HG03064 (cell line): ENCODE results near the gene NUCB1.
A peak's percentile ranks its signal among the peaks of the same experiment; 100 is the strongest.

ENCODE experiments used
- ATAC-seq: cut with Tn5 transposase; IDR thresholded peaks from one replicate; pipeline ENCODE4 v1.9.1; 2021; ENCODE audit warnings: low read depth; ENCODE audit not compliant: unreplicated experiment

Gene NUCB1

GRCh38 chr19:48958006-48958405, 57.9 kb downstream of the NUCB1 start:
- ATAC-seq: no peak

GRCh38 chr19:48959341-48960239, 59.5 kb downstream of the NUCB1 start:
- no peak for ATAC-seq

- ATAC-seq: no peak
Measured at GRCh38 chr19:48961051-48961649, 61.0 kb downstream of the NUCB1 start.

DNA sequence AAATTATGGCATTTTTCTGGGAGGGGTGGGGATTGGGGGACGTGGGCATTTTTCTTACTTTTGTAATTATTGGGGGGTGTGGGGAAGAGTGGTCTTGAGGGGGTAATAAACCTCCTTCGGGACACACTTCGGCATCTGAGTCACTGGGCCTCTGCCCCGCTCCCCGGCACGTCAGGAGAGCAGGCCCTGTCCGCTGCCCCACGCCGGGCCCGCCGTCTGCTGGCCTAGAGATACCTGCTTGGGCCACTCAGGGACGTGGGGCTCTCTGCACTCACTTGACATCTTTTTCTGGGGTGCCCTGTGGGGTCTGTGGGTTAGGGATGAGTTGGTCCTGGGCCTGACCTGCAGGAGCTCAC, 61.5 kb downstream of the NUCB1 start:
- ATAC-seq: no peak

- ATAC-seq: peak; percentile 44
Measured at GRCh38 chr19:48962029-48962848, 62.1 kb downstream of the NUCB1 start.

GRCh38 chr19:48962849-48963165, 62.7 kb downstream of the NUCB1 start:
- ATAC-seq: no peak

GRCh38 chr19:48963371-48964204, 63.5 kb downstream of the NUCB1 start:
- ATAC-seq: no peak

DNA sequence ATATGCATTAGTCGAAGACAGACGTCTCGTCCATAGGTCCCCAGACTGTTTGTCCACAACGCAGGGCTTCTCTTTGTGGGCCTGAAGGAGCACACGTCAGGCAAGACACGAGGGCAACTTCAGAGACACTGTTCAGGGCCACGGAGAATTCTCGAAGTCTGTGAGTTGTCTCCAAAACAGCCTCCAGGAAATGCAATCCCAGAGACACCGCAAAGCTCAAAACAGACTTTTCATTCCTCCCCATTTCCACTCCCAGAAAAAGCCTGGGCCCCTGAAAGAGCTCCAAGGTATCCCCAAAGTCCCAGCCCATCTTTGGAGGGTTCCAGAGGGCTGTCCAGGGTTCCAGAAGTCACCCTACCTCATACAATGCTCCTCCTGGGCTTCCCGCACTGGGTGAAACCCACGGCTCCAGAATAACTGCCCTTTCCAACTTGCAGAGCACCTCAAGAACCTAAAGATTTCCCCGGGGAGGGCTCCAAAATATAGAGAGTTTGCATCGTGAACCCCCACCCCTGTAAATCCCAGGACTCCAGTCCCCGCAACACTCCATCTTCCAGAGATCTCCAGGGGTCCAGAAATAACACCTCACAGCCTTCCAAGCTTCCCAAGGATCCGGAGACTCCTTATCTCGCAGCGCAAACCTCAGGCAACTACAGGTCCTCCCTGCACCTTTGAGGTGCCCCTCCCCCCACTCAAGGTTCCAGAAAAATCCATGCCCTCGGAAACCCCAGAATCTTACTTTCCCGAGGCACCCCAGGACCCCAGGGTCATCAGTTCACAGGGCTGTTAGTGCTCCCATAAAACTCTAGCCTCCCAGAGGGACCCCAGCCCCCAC, 64.3 kb downstream of the NUCB1 start:
- no peak for ATAC-seq

GRCh38 chr19:48965040-48965805, 65.1 kb downstream of the NUCB1 start, which contains the start of gene FTL:
FTL (plus strand) TSS chr19:48965309; CDS start chr19:48965508, 199 bp downstream.
- ATAC-seq: peak; percentile 31

DNA sequence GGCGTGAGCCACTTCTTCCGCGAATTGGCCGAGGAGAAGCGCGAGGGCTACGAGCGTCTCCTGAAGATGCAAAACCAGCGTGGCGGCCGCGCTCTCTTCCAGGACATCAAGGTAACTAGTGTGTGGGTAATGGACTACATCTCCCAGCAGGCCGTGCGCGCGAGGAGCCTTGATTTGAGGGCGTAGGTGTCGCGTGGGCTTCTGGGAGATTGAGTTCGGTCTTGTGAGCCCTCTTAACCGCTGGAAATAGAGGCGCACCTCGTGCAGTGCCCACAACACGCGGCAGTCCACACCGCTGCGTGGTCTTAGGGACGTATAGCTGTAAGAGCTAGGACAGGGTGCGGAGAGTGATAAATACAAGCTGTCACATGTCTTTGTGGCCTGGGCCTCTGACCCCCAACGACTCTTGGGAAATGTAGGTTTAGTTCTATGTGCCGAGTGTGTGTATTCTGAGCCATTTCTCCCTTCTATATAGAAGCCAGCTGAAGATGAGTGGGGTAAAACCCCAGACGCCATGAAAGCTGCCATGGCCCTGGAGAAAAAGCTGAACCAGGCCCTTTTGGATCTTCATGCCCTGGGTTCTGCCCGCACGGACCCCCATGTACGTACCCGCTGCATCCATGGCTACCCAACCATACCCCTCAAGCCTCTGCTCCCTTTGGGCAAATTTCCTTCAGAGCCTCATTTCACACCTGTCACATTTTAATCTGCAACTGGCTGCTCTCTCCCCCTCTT, 65.9 kb downstream of the NUCB1 start:
- ATAC-seq: no peak

DNA sequence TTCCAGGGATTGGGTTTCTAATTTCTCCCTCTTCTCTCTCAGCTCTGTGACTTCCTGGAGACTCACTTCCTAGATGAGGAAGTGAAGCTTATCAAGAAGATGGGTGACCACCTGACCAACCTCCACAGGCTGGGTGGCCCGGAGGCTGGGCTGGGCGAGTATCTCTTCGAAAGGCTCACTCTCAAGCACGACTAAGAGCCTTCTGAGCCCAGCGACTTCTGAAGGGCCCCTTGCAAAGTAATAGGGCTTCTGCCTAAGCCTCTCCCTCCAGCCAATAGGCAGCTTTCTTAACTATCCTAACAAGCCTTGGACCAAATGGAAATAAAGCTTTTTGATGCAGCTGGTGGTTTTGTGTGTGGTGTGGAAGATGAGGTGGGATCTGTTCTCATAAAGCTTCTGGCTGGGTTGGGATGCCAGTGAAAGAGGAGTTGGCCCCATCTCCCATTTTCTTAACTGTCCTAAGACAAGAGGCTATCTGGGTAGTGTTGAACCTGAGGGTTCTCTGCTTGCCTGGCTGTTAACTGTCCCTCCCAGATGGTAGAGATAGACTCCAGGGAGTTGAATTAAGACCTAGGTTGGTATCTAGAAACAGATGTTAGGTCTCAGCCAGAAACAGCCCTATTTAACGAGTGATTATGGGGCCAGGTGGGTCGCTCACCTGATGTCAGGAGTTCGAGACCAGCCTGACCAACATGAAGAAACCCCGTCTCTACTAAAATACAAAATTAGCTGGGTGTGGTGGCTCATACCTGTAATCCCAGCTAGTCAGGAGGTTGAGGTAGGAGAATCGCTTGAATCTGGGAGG, 66.6 kb downstream of the NUCB1 start:
- no peak for ATAC-seq

DNA sequence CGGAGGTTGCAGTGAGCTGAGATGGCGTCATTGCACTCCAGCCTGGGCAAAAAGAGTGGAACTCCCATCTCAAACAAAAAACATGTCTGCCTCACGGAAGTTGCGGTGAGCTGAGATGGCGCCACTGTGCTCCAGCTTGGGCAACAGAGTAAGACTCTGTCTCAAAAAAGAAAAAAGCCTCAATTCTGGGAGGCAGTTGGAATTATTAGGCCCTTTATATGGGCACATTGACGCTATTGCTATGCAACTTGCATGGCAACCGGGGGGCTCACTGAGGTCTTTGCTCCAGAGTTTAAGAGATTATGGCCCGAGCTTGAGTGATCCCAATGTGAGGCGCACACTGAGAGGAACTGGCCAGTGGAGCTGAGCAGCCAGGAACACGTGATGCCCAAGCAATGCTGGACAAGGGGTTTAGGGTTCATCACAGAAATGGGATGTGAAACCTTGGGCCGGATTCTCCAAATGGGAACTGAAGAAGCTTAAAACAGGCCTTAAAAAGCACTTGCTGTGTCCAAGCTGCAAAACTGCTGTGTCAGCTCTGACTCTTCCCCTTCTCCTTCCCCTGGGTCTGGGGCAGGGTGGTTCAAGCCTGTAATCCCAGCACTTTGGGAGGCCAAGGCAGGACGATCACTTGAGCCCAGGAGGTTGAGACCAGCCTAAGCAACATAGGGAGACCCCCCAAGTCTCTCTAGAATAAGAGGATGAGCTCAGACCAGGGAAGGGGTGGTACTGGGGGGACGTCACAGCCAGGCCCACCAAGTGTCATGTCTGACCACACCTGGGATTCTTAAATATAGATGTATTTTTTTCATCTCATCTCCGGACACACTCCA, 67.5 kb downstream of the NUCB1 start:
- no peak for ATAC-seq

GRCh38 chr19:48968179-48968661, 68.1 kb downstream of the NUCB1 start:
- ATAC-seq: no peak

- no peak for ATAC-seq
Measured at GRCh38 chr19:48968813-48969218, 68.7 kb downstream of the NUCB1 start.

DNA sequence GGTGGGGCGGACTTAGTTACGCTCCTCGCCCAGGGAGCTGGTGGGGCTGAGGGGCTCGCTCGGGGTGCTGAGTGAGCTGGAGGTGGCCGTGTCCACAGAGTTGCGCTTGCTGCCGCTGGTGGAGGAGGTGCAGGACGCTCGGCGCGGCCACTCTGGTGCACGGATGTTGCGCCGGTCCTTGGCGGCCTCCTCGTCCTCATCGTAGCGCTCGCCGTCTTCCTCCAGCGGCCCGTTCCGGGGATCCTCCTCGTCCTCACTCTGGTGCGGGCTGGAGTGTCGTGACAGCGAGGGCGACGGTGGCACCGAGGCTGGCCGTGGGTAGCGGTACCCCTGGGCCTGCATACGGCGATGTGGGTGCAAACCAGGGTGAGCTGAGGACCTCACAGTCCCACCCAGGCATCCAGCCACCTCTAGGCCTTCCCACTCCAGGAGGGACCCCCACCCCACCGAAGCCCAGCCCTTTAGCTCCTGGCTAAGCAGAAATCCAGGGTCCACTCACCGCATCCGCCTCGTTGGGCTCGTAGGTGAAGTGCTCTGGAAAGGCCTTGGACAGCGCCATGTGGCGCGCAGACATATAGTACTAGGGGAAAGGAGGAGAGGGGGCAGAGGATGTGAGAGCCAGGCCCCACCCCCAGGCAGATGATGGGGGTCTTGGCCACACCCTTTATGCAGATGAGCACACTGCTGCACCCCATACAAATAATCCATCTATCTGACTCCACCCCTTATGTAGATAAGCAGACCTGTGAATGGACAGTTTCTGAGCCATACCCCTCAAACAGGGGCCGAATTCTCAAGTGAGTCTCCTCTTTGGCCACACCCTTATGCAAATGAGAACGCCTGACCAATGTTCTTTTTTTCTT, 69.4 kb downstream of the NUCB1 start:
- ATAC-seq: no peak
